Measurements from ENCODE around the gene LSM14A. TPM values are rescaled to one million over a fixed set of nuclear protein-coding genes. Genes with fewer than 3 reads are reported as not detected.

Gene LSM14A
- total RNA-seq, 1 donor from 2014 or later: 76.9 TPM

DNA sequence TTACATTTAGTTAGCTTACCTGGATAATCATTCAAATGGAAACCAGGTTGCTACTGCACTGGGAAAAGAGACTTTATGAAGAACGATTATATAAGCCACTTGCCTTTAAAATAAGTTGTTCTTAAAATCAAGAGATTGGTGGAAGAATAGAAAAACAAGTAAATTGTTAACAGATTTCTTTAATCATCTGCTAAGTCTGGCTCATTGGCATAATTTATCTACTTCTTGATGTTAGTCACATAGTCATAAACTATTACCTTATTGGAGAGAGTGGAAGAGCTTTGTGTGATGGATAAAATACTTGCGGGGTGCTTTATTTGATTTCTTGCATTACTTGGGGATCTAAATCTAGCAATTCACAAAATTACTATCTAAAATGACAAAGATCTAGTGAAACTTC, 6.8 kb downstream of the LSM14A start:
- TF ChIP-seq, protein P1, sequence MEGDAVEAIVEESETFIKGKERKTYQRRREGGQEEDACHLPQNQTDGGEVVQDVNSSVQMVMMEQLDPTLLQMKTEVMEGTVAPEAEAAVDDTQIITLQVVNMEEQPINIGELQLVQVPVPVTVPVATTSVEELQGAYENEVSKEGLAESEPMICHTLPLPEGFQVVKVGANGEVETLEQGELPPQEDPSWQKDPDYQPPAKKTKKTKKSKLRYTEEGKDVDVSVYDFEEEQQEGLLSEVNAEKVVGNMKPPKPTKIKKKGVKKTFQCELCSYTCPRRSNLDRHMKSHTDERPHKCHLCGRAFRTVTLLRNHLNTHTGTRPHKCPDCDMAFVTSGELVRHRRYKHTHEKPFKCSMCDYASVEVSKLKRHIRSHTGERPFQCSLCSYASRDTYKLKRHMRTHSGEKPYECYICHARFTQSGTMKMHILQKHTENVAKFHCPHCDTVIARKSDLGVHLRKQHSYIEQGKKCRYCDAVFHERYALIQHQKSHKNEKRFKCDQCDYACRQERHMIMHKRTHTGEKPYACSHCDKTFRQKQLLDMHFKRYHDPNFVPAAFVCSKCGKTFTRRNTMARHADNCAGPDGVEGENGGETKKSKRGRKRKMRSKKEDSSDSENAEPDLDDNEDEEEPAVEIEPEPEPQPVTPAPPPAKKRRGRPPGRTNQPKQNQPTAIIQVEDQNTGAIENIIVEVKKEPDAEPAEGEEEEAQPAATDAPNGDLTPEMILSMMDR (conservative IDR thresholded peaks at IDR 0.05; ENCODE audit: low read depth, low read length): no peak
- peak overlapping the region; percentile 4 for H3K4me3 ChIP-seq (ENCODE audit: low read depth, low read length)
- no peak for DNase-seq (ENCODE audit: low read depth)

DNA sequence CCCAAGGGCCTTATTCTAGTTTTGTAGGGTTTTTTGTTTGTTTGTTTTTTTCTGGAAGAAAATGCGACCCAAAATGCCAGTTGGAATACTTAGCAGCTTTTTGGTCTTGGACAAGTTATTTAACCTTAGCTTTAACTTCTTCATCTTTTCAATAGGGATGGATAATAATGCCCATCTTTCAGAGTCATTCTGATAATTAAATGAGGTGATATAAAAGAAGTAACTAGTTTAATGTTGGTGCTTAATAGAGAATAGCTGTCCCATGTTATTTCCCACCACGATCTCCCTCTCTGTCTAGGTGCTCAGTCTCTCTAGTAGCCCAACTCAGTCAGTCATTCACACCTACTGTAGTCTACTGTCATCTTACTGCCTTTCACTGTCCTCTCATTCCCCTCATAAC, 8.0 kb downstream of the LSM14A start:
- no peak for DNase-seq (ENCODE audit: low read depth)
- TF ChIP-seq, protein P1 (conservative IDR thresholded peaks at IDR 0.05; ENCODE audit: low read depth, low read length): no peak
- H3K4me3 ChIP-seq (ENCODE audit: low read depth, low read length): no peak overlapping the region

DNA sequence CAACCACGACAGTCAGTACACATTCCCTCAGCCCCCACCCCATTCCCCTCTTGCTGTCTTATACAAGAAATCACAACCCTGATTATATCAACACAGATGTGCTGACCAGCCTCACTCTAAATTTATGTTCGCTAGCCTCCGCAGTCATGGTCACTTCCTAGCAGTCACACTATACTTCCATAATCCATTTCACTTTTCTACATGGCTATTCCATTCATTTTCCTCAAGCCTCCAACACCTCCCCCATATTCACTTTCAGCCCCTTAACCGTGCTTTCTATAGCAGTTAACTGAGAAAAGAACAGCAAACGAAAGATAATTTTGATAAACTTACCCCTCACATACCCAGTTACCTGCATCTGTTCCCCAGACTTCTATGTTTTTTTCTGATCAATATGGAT, 8.4 kb downstream of the LSM14A start:
- no peak overlapping the region for H3K4me3 ChIP-seq (ENCODE audit: low read depth, low read length)
- DNase-seq (ENCODE audit: low read depth): no peak
- TF ChIP-seq, protein P1 (conservative IDR thresholded peaks at IDR 0.05; ENCODE audit: low read depth, low read length): no peak

DNA sequence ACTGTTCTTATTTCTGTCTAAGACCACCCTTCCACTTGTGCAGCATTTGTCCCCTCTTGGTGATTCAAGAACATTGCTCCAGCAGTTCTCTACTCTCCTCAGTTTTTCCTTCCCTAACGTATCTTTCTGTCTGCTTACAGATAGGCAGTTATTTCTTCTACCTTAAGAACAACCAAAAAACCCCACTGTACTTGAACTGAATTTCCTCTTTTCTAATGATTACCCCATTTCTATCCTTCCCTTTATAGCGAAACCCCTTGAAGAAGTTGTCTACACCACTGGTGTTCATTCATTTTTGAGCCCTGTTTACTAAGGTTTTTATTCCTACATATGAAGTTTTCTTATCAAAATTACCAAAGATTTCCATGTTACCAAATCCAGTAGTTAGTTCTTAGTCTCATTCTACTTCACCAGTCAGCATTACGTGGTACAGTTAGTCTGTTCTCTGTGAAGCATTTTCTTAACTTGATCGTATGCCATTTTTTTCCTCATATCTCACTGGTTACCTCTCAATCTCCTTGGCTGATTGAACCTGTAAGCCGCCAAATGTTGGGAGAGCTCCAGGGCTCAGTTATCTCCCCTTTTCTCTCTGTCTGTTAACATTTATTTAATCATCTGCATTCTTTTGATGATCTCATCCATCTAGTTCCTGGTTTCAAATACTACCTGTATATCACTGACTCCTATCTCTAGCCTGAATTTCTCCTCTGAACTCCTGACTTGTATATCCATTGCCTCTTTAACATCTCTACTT, 9.0 kb downstream of the LSM14A start:
- TF ChIP-seq, protein P1 (conservative IDR thresholded peaks at IDR 0.05; ENCODE audit: low read depth, low read length): no peak
- DNase-seq (ENCODE audit: low read depth): no peak
- no peak overlapping the region for H3K4me3 ChIP-seq (ENCODE audit: low read depth, low read length)

DNA sequence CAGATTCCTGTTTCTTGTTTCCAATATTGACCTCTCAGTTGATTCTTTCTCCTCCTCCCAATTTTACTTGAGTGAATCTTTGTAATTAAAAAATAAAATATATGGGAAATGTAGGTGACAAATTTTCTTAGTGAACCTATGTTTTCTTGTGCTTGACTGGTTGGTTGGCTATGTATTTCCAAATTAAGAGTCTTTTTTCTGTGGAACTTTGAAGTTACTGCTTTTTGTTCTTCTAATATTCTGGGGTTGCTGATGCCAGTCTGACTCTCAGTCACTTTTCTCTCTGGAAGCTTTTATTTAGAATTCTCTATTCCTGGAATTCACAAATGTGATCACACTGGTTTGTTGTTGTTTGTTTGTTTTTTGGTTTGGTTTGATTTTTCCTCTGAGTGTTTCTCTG, 9.8 kb downstream of the LSM14A start:
- no peak overlapping the region for H3K4me3 ChIP-seq (ENCODE audit: low read depth, low read length)
- DNase-seq (ENCODE audit: low read depth): no peak
- TF ChIP-seq, protein P1 (conservative IDR thresholded peaks at IDR 0.05; ENCODE audit: low read depth, low read length): no peak

DNA sequence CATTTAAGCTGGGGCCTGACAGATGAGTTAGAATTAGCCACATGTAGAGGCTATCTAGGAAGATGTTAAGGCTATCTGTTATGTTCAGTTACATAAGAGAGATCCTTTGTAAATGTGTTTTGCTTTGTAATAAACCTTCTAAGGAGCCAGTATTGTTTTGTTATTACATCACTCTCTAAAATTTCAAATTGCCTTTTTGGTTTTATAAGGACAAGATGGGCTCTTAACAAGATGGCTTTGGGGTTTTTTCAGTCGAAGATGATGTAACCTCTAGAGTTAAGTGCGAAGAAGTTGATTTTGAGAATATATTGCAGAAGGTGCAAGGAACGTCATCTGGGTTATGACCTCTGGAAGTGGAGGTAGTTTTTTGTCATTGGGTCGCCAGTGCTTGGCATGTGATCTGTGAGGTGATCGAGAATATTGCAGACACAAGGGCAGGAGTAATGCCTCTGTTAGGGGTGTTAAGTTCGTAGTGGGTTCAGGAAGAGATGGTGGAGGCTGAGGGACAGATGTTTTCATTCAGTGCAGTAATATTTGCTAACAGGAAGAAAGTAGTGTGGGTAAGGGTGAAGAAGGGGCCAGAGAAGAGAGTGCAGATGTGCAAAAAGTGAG, 12.7 kb downstream of the LSM14A start:
- no peak for DNase-seq (ENCODE audit: low read depth)
- H3K4me3 ChIP-seq (ENCODE audit: low read depth, low read length): no peak overlapping the region
- TF ChIP-seq, protein P1 (conservative IDR thresholded peaks at IDR 0.05; ENCODE audit: low read depth, low read length): no peak

DNA sequence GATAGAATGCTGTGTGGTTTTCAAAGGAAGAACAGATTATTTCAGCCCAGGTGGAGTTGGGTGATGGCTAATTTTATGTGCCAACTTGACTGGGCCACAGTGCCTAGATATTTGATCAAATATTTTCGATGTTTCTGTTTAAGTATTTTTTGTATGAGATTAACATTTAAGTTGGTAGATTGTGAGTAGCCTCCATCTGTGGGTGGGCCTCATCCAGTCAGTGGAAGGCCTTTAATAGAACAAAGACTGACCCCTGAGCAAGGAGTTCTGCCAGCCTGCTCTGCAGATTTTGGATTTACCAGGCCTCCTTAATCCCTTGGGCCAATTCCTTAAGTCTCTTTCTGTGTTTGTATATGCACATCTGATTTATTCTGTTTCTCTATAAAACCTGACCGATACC, 13.9 kb downstream of the LSM14A start:
- no peak for DNase-seq (ENCODE audit: low read depth)
- no peak overlapping the region for H3K4me3 ChIP-seq (ENCODE audit: low read depth, low read length)
- TF ChIP-seq, protein P1 (conservative IDR thresholded peaks at IDR 0.05; ENCODE audit: low read depth, low read length): no peak
